Measurements from ENCODE around the gene LAMA3.

- TF ChIP-seq BACH1 (IDR thresholded peaks at IDR 0.05; ENCODE audit: borderline replicate concordance) (no peak), TBL1XR1 (IDR thresholded peaks at IDR 0.05; ENCODE audit: low read depth, low read length) (no peak), TCF7 (IDR thresholded peaks at IDR 0.05; ENCODE audit: borderline replicate concordance) (no peak), CTCF (IDR thresholded peaks at IDR 0.05 in 2 of 3, conservative IDR thresholded peaks at IDR 0.05 in 1 of 3; ENCODE audit: control insufficient read depth in 2 of 3, extremely low read depth in 1 of 3, insufficient read depth in 1 of 3, low read depth in 3 of 3, low read length in 3 of 3) (no peak), USF2 (IDR thresholded peaks at IDR 0.05; ENCODE audit: borderline replicate concordance, low read depth, low read length) (no peak), HDAC2 (IDR thresholded peaks at IDR 0.05) (no peak), HDGF (IDR thresholded peaks at IDR 0.05) (no peak), ZBTB11 (CRISPR knock-in tag; IDR thresholded peaks at IDR 0.05) (no peak)
These were observed 197.8 kb downstream of the LAMA3 start for GRCh38 chr18:23887035-23887434.

Measured in GM12878 (cell line).